Activated CD8-positive, alpha-beta memory T cell treated with anti-CD3 and anti-CD28 coated beads, Interleukin-2, amount 50 U/mL, for 1 hour (primary cell): ENCODE results near the gene GHRH.

Experiments used
- DNase-seq: peaks from one replicate; pipeline ENCODE4 v3.0.0-alpha.2; 2020; ENCODE audit errors: extremely low read depth

GHRH gene

DNA sequence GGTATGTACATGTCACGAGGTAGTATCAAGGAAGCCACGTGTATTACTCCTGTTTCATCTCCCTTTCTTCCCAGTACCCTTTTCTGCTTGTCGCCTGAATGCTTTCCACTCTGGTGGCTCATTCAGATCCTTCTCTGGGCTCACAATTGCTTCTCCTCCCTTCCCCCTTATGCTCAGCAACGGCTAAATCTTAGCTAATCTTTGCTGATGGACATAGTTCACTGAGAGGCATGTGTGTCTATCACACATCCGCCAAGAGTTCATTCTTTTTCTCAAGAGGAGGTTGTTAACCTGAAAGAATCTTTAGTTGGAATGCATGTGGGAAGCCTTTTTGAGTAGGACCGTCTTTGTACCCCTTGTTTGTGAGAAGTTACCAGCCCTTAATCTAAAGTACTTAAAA is 56.5 kb downstream of the GHRH start:
- DNase-seq: no peak

DNA sequence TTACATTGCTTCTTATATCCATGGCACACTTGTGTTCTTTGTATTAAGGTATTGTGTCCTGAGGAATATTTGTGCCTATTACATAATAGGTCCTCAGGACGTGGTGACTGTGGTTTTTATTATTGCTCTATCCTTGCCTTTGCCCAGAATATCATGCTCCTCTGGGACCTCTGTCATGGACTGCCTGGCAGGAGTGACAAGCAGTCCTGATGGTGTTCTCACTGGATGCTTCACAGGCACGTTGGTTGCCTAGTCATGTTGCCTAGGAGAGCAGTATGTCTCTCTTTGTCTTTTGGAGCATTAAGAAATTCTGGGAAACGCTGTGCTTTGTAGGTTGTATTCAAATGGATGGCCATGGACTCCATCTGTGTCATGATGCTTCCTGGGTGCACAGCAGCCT is 57.6 kb downstream of the GHRH start:
- DNase-seq: no peak

DNA sequence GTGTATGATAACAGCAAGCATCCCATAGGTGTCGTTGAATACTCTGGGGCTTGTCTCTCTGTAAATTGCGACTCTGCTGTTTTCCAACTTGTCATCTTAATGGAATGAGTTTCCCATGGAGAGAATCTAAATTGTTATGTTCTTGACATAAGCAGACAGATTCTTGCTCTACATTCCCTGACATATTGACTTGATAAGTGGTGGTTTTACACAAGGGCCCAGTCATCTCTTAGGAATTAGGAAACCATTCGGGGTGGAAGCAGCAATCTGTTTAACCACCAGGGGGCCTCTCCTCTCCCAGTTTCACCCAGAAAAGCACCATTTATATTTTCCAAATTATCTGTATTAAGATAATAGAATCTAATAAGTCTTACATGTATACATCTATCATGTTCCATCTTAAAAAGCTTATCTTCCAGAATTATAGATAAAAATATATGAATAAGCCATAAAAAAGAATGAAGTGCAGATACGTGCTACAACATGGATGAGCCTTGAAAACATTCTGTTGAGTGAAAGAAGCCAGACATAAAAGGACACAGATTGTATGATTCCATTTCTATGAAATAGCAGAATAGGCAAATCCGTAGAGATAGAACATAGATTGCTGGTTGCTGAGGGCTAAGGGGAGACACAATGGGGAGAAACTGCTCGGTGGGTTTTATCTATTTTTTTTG is 59.2 kb downstream of the GHRH start:
- no peak for DNase-seq

DNA sequence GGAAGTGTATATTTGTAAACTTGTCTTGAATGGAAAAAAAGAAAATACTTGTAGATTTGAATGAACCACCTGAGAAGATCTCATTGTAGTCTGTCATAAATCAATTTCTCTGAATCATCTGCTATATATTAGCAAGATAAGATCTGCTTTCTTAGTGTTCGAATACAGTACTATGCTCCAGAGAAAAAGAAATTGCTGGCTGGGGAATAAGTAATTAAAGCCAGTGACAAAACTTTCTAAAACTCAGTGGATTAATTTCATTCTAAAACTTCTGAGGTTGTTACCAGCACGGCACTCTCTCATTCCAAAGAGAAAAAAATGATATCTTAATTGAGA is 59.8 kb downstream of the GHRH start:
- DNase-seq: no peak
